GM23248 (cell line): Measurements from ENCODE around the gene PCCB. TPM values are rescaled to one million over a fixed set of nuclear protein-coding genes. Genes with fewer than 3 reads are reported as not detected.

Experiments
- DNase-seq: peaks from one replicate; pipeline ENCODE4 v3.0.0-alpha.2; 2015
- H2AFZ ChIP-seq: fragments of 200-600 bp; sonication (generic); 2 replicates; pipeline ENCODE4 v1.6.1; 2016; ENCODE audit warnings: antibody characterized with exemption
- H3F3A ChIP-seq: fragments of 200-600 bp; sonication (generic); 2 replicates; pipeline ENCODE4 v1.6.1; 2016; ENCODE audit warnings: mild to moderate bottlenecking, antibody characterized with exemption, mixed run types; ENCODE audit not compliant: insufficient read depth
- H3K27ac ChIP-seq: fragments of 200-600 bp; sonication (generic); 2 replicates; pipeline ENCODE4 v1.5.1; 2016; ENCODE audit warnings: mild to moderate bottlenecking
- H3K27me3 ChIP-seq: fragments of 200-600 bp; sonication (generic); replicated peaks from 2 replicates; pipeline ENCODE4 v1.6.1; 2016; ENCODE audit warnings: mild to moderate bottlenecking; ENCODE audit not compliant: insufficient read depth
- H3K36me3 ChIP-seq: fragments of 200-600 bp; sonication (generic); 2 replicates; pipeline ENCODE4 v1.6.1; 2016; ENCODE audit warnings: low read depth, mild to moderate bottlenecking
- H3K4me1 ChIP-seq: fragments of 200-600 bp; sonication (generic); 2 replicates; pipeline ENCODE4 v1.6.1; 2016; ENCODE audit warnings: mild to moderate bottlenecking; ENCODE audit not compliant: insufficient read depth
- H3K4me2 ChIP-seq: fragments of 200-600 bp; sonication (generic); one replicate; pipeline ENCODE4 v1.6.1; 2016; ENCODE audit warnings: mild to moderate bottlenecking; ENCODE audit not compliant: unreplicated experiment
- H3K4me3 ChIP-seq: fragments of 200-600 bp; sonication (generic); 2 replicates; pipeline ENCODE4 v1.5.1; 2016; ENCODE audit warnings: mild to moderate bottlenecking
- H3K79me2 ChIP-seq: fragments of 200-600 bp; sonication (generic); 2 replicates; pipeline ENCODE4 v1.6.1; 2016; ENCODE audit warnings: mild to moderate bottlenecking; ENCODE audit not compliant: insufficient read depth
- H3K9ac ChIP-seq: fragments of 200-600 bp; sonication (generic); 2 replicates; pipeline ENCODE4 v1.6.1; 2016; ENCODE audit warnings: mild to moderate bottlenecking
- H3K9me2 ChIP-seq: fragments of 200-600 bp; sonication (generic); 2 replicates; pipeline ENCODE4 v1.6.1; 2016; ENCODE audit warnings: mixed run types, mild to moderate bottlenecking, moderate library complexity; ENCODE audit not compliant: insufficient read depth
- H3K9me3 ChIP-seq: fragments of 200-600 bp; sonication (generic); one replicate; pipeline ENCODE4 v1.6.1; 2017; ENCODE audit warnings: low read depth
- H4K20me1 ChIP-seq: fragments of 200-600 bp; sonication (generic); 2 replicates; pipeline ENCODE4 v1.6.0; 2016; ENCODE audit not compliant: insufficient read depth
- EZH2 ChIP-seq: fragments of 200-600 bp; sonication (generic); IDR thresholded peaks from 2 replicates; pipeline ENCODE4 v1.6.1; 2018; ENCODE audit warnings: antibody characterized with exemption, mild to moderate bottlenecking; ENCODE audit not compliant: insufficient read depth, poor library complexity, severe bottlenecking
- EZH2phosphoT487 ChIP-seq: fragments of 200-600 bp; sonication (generic); IDR thresholded peaks from 2 replicates; pipeline ENCODE4 v1.6.1; 2018; ENCODE audit warnings: antibody characterized with exemption, moderate library complexity, mild to moderate bottlenecking, low read depth; ENCODE audit not compliant: insufficient read depth
- WGBS, 2 experiments: methylation state at CpG; one replicate each; pipeline ENCODE4 v1.1.6; 2015 to 2017; ENCODE audit warnings: low lambda C conversion rate in 2 of 2, low coverage in 1 of 2; ENCODE audit errors: missing lambda C conversion rate in 2 of 2; 5-methylcytosine and 5-hydroxymethylcytosine counted together
- in situ Hi-C: fragments of 300-500 bp; cut with MboI; formaldehyde crosslinking; loops from 2 replicates; pipeline ENCODE4 v1.15.0; 2020
- polyA plus RNA-seq: library from polyadenylated mRNA; unstranded; fragments of >200 nt; fragmentation: Nextera tagmentation; extraction: Ambion mirVana; gene quantifications from 2 replicates; pipeline ENCODE4 v1.2.1, GENCODE V29; 2016
- total RNA-seq: library from RNA; depleted of rRNA; stranded (reverse); fragments of >200 nt; shearing (Covaris generic); gene quantifications from 2 replicates; pipeline ENCODE4 v1.2.3, GENCODE V29; 2014

The PCCB gene
- total and polyA plus RNA-seq, 2 experiments from 2014 or later: 35.8 to 38.9 TPM

GRCh38 chr3:136350132-136350531 is 100.0 kb downstream of the PCCB start:
- no peak for TF ChIP-seq EZH2phosphoT487
- TF ChIP-seq EZH2: no peak
- 82 to 88% methylated on average over 1 of the region's 1 CpG for WGBS, 2 experiments
- peak overlapping the region; percentile 87 for H3K9ac ChIP-seq
- H3K9me3 ChIP-seq: no peaks in the 10 kb centered on the region
- no peaks in the 10 kb centered on the region for H4K20me1 ChIP-seq
- H3K79me2 ChIP-seq: 0 out of 2 replicates have a peak, but pooled peaks cover 9% of the 10 kb centered on the region
- in situ Hi-C loops: no loop called here
- H3K36me3 ChIP-seq: peaks cover 32% of the 10 kb centered on the region; the same call in 1 of the 2 replicates
- peaks cover 32% of the 10 kb centered on the region for H3K4me1 ChIP-seq
- peaks cover 40% of the 10 kb centered on the region for H3F3A ChIP-seq
- H3K9me2 ChIP-seq: no peaks in the 10 kb centered on the region
- peak overlapping the region; percentile 99 for H3K27ac ChIP-seq
- peak; percentile 93 for DNase-seq
- H3K27me3 ChIP-seq: no peaks in the 10 kb centered on the region
- H3K4me2 ChIP-seq: peak overlapping the region; percentile 91
- peak overlapping the region; percentile 54 for H3K4me3 ChIP-seq
- H2AFZ ChIP-seq: no peak overlapping the region

- peaks cover 32% of the 10 kb centered on the region; the same call in 1 of the 2 replicates for H3K36me3 ChIP-seq
- peak overlapping the region; percentile 91 for H3K4me2 ChIP-seq
- in situ Hi-C loops: no loop called here
- peak overlapping the region; percentile 54 for H3K4me3 ChIP-seq
- peak overlapping the region; percentile 87 for H3K9ac ChIP-seq
- 4 to 8% methylated on average over 2 of the region's 2 CpGs for WGBS, 2 experiments
- H3K9me3 ChIP-seq: no peaks in the 10 kb centered on the region
- H3K9me2 ChIP-seq: no peaks in the 10 kb centered on the region
- H4K20me1 ChIP-seq: no peaks in the 10 kb centered on the region
- H3K4me1 ChIP-seq: peaks cover 32% of the 10 kb centered on the region
- TF ChIP-seq EZH2 (no peak), EZH2phosphoT487 (peak; percentile 96)
- peaks cover 36% of the 10 kb centered on the region for H3F3A ChIP-seq
- H2AFZ ChIP-seq: no peak overlapping the region
- H3K27ac ChIP-seq: peak overlapping the region; percentile 99
- H3K27me3 ChIP-seq: no peaks in the 10 kb centered on the region
- peak; percentile 77 for DNase-seq
- 0 out of 2 replicates have a peak, but pooled peaks cover 9% of the 10 kb centered on the region for H3K79me2 ChIP-seq
Measured at GRCh38 chr3:136350557-136350956, 100.4 kb downstream of the PCCB start.

- Histone ChIP-seq H3K36me3 (peaks cover 26% of the 10 kb centered on the region; the same call in 1 of the 2 replicates), H3K79me2 (0 out of 2 replicates have a peak, but pooled peaks cover 9% of the 10 kb centered on the region), H3K27ac (peak overlapping the region; percentile 99), H4K20me1 (no peaks in the 10 kb centered on the region), H3F3A (peaks cover 30% of the 10 kb centered on the region), H3K4me1 (peaks cover 27% of the 10 kb centered on the region), H3K9me2 (no peaks in the 10 kb centered on the region), H3K9ac (peak overlapping the region; percentile 87), H2AFZ (no peak overlapping the region), H3K4me2 (peak overlapping the region; percentile 91), H3K4me3 (0 out of 2 replicates have a peak overlapping the region, but pooled peaks have one; percentile 11), H3K27me3 (no peaks in the 10 kb centered on the region), H3K9me3 (no peaks in the 10 kb centered on the region)
- 21 to 45% methylated on average over 1 of the region's 1 CpG for WGBS, 2 experiments
- in situ Hi-C loops: no loop called here
- TF ChIP-seq EZH2 (no peak), EZH2phosphoT487 (no peak)
- peak; percentile 25 for DNase-seq
Measured at GRCh38 chr3:136351351-136351750, 101.2 kb downstream of the PCCB start.

GRCh38 chr3:136351905-136352304 is 101.8 kb downstream of the PCCB start:
- in situ Hi-C loops: no loop called here
- 87 to 90% methylated on average over 3 of the region's 3 CpGs for WGBS, 2 experiments

More at GRCh38 chr3:136351905-136352304, 101.8 kb downstream of the PCCB start:
- H2AFZ ChIP-seq: no peak overlapping the region
- 0 out of 2 replicates have a peak, but pooled peaks cover 9% of the 10 kb centered on the region for H3K79me2 ChIP-seq
- peaks cover 26% of the 10 kb centered on the region; the same call in 1 of the 2 replicates for H3K36me3 ChIP-seq
- H3K4me2 ChIP-seq: no peak overlapping the region
- H3K4me1 ChIP-seq: peaks cover 27% of the 10 kb centered on the region
- no peak for DNase-seq
- no peaks in the 10 kb centered on the region for H3K27me3 ChIP-seq
- H3K9ac ChIP-seq: no peak overlapping the region
- no peaks in the 10 kb centered on the region for H4K20me1 ChIP-seq
- H3F3A ChIP-seq: peaks cover 30% of the 10 kb centered on the region
- no peak overlapping the region for H3K27ac ChIP-seq
- no peak for TF ChIP-seq EZH2phosphoT487
- no peak for TF ChIP-seq EZH2
- no peaks in the 10 kb centered on the region for H3K9me2 ChIP-seq
- no peaks in the 10 kb centered on the region for H3K9me3 ChIP-seq
- H3K4me3 ChIP-seq: no peak overlapping the region
